A549 (cell line): Measurements from ENCODE around the gene RNASE7. TPM values are rescaled to one million over a fixed set of nuclear protein-coding genes. Genes with fewer than 3 reads are reported as not detected.

Experiments
- ATAC-seq, 2 experiments: fragments of 200-7000 bp in 1 of 2; fragments of >200 bp in 1 of 2; cut with Nextera tagmentation in 1 of 2; cut with Tn5 transposase in 1 of 2; 3 replicates each; pipeline versions ENCODE4 v1.8.0 to v1.9.1; 2018 to 2020; ENCODE audit warnings: mild to moderate bottlenecking in 1 of 2, moderate library complexity in 1 of 2
- CTCF ChIA-PET: fragments of 300-600 bp; sonication (Branson Sonifier 250); formaldehyde crosslinking; extraction: SDS; loops from one replicate; lab custom pipeline; 2021; ENCODE audit warnings: antibody characterized with exemption, inconsistent platforms; lab: Yijun Ruan, JAX
- POLR2A ChIA-PET: fragments of 350-600 bp; formaldehyde crosslinking; extraction: SDS; loops from one replicate; lab custom pipeline; 2021; ENCODE audit warnings: antibody characterized with exemption, inconsistent platforms; lab: Yijun Ruan, JAX
- DNase-seq, 2 experiments: peaks; one replicate each; pipeline versions ENCODE4 v3.0.0 to v3.0.0-alpha.2; 2011 to 2016; ENCODE audit warnings: low read depth in 1 of 2, low spot score in 1 of 2
- FAIRE-seq: peaks from 2 replicates; lab custom pipeline; 2011; peaks lifted over from hg19 to GRCh38; lab: Jason Lieb, UNC
- H3K27ac ChIP-seq, 2 experiments: fragments of >200 bp; sonication (Bioruptor Twin); formaldehyde crosslinking; 3 replicates each; pipeline ENCODE4 v1.5.1; 2016 to 2017
- H3K4me1 ChIP-seq: fragments of >200 bp; sonication (Bioruptor Twin); formaldehyde crosslinking; 3 replicates; pipeline ENCODE4 v1.6.1; 2016
- H3K4me2 ChIP-seq: fragments of >200 bp; sonication (Bioruptor Twin); formaldehyde crosslinking; 3 replicates; pipeline ENCODE4 v1.6.1; 2016
- H3K4me3 ChIP-seq: fragments of >200 bp; sonication (Bioruptor Twin); formaldehyde crosslinking; 3 replicates; pipeline ENCODE4 v1.5.1; 2016
- H3K9me3 ChIP-seq: fragments of >200 bp; sonication (Bioruptor Twin); formaldehyde crosslinking; 3 replicates; pipeline ENCODE4 v1.6.1; 2016
- ATOH8 ChIP-seq: fragments of 250-450 bp; sonication (Bioruptor Pico); IDR thresholded peaks from 2 replicates; pipeline ENCODE4 v1.5.0; 2020; ENCODE audit warnings: low read depth, mild to moderate bottlenecking, moderate library complexity
- CBX2 ChIP-seq: fragments of 200-600 bp; sonication (generic); IDR thresholded peaks from 2 replicates; pipeline ENCODE4 v1.6.1; 2016; ENCODE audit warnings: low read depth, mild to moderate bottlenecking, borderline replicate concordance
- CHD4 ChIP-seq: fragments of 200-600 bp; sonication (generic); IDR thresholded peaks from 2 replicates; pipeline ENCODE4 v1.6.1; 2016; ENCODE audit warnings: antibody characterized with exemption, mild to moderate bottlenecking, borderline replicate concordance
- EHF ChIP-seq: fragments of 250-450 bp; sonication (Bioruptor Pico); IDR thresholded peaks from 2 replicates; pipeline ENCODE4 v1.5.0; 2020; ENCODE audit warnings: mild to moderate bottlenecking
- HOXB13 ChIP-seq: fragments of 250-450 bp; sonication (Bioruptor Pico); IDR thresholded peaks from 2 replicates; pipeline ENCODE4 v1.5.0; 2020; ENCODE audit warnings: low read depth, mild to moderate bottlenecking, moderate library complexity
- KDM1A ChIP-seq: fragments of 200-600 bp; sonication (generic); IDR thresholded peaks from 2 replicates; pipeline ENCODE4 v1.6.1; 2016; ENCODE audit warnings: low read depth, mild to moderate bottlenecking
- NFE2L2 ChIP-seq: fragments of 150-350 bp; conservative IDR thresholded peaks from 2 replicates; pipeline ENCODE4 v1.6.1; 2014; ENCODE audit warnings: low read length
- NR3C1 ChIP-seq: fragments of >200 bp; sonication (Bioruptor Twin); formaldehyde crosslinking; IDR thresholded peaks from 3 replicates; pipeline ENCODE4 v1.6.1; 2017
- POLR2A ChIP-seq: IDR thresholded peaks from 2 replicates; pipeline ENCODE4 v1.6.1; 2012; ENCODE audit warnings: mild to moderate bottlenecking, low read length
- POLR2AphosphoS2 ChIP-seq: conservative IDR thresholded peaks from 2 replicates; pipeline ENCODE4 v1.6.1; 2012; ENCODE audit warnings: low read length, improper control_type of control experiment, inconsistent platforms
- RAD21 ChIP-seq, 2 experiments: fragments of >200 bp in 1 of 2; sonication (Bioruptor Twin) in 1 of 2; formaldehyde crosslinking in 1 of 2; IDR thresholded peaks in 1 of 2; conservative IDR thresholded peaks in 1 of 2; 2 replicates in 1 of 2; 3 replicates in 1 of 2; pipeline ENCODE4 v1.6.1; 2012 to 2018; ENCODE audit warnings: inconsistent platforms in 1 of 2
- RFX5 ChIP-seq: fragments of 450-650 bp; IDR thresholded peaks from 2 replicates; pipeline ENCODE4 v1.7.1; 2014; ENCODE audit warnings: antibody characterized with exemption, mild to moderate bottlenecking, moderate library complexity
- SMC3 ChIP-seq: fragments of >200 bp; sonication (Bioruptor Twin); formaldehyde crosslinking; IDR thresholded peaks from 3 replicates; pipeline ENCODE4 v1.6.1; 2018; ENCODE audit warnings: inconsistent platforms
- SREBF2 ChIP-seq: fragments of 450-650 bp; IDR thresholded peaks from 2 replicates; pipeline ENCODE4 v1.6.1; 2014; ENCODE audit warnings: mild to moderate bottlenecking, moderate library complexity
- TFCP2L1 ChIP-seq: fragments of 250-450 bp; sonication (Bioruptor Pico); IDR thresholded peaks from 2 replicates; pipeline ENCODE4 v1.5.0; 2021; ENCODE audit warnings: mild to moderate bottlenecking
- TP53 ChIP-seq: fragments of 250-450 bp; sonication (Bioruptor Pico); IDR thresholded peaks from 2 replicates; pipeline ENCODE4 v1.5.0; 2021; ENCODE audit warnings: mild to moderate bottlenecking, moderate library complexity
- ZNF302 ChIP-seq: fragments of 250-450 bp; sonication (Bioruptor Pico); IDR thresholded peaks from 2 replicates; pipeline ENCODE4 v1.9.0; 2021; ENCODE audit warnings: inconsistent platforms, mild to moderate bottlenecking, moderate library complexity
- ZSCAN20 ChIP-seq: fragments of 250-450 bp; sonication (Bioruptor Pico); IDR thresholded peaks from 2 replicates; pipeline ENCODE4 v1.8.0; 2022; ENCODE audit warnings: mild to moderate bottlenecking, moderate library complexity
- WGBS: methylation state at CpG from one replicate; pipeline ENCODE4 v1.1.6; 2017; ENCODE audit errors: missing lambda C conversion rate; 5-methylcytosine and 5-hydroxymethylcytosine counted together
- polyA plus RNA-seq, 4 experiments: library from polyadenylated mRNA; depleted of rRNA in 3 of 4; stranded (reverse); fragments of >200 nt; fragmentation: RNase III in 1 of 4; extraction: RNeasy Plus Mini Kit Qiagen cat#74134 plus additional on column Dnase treatment in 1 of 4; gene quantifications; 2 replicates in 3 of 4; 3 replicates in 1 of 4; pipeline ENCODE4 v1.2.3, GENCODE V29; 2011 to 2017
- TF ChIP-seq, protein P1 (sequence below): fragments of 450-650 bp; IDR thresholded peaks from 2 replicates; pipeline ENCODE4 v1.6.1; 2014; ENCODE audit warnings: antibody characterized with exemption
- TF ChIP-seq, protein P2 (sequence below): IDR thresholded peaks from 2 replicates; pipeline ENCODE4 v1.6.1; 2012

RNASE7 gene
- polyA plus RNA-seq, 2 of the 4 experiments (the other 2 are of a cell fraction) = not detected

GRCh38 chr14:21083565-21084325, 41.6 kb downstream of the RNASE7 start:
- Histone ChIP-seq H3K4me1 (peaks cover 10% of the 10 kb centered on the region; the same call in 1 of the 3 replicates), H3K9me3 (no peaks in the 10 kb centered on the region), H3K27ac (no peak overlapping the region), H3K4me2 (no peak overlapping the region), H3K4me3 (no peak overlapping the region)
- no peak for FAIRE-seq
- ChIA-PET CTCF (interaction anchor here (1.1 to 15.5 kb wide), 10 partner anchors 8 to 72 kb away, joined by 3 to 369 read pairs (median 11); partner anchors contain the start of genes ARHGEF40, TMEM253 and ZNF219), POLR2A (interaction anchor here (0.6 kb wide), 1 partner anchor 268 kb away, joined by 3 read pairs; no protein-coding TSS in a partner anchor)
- no peak for TF ChIP-seq POLR2A
- no peak for TF ChIP-seq RAD21 (conservative IDR thresholded peaks at IDR 0.05 in 1 of 2, IDR thresholded peaks at IDR 0.05 in 1 of 2)
- TF ChIP-seq SMC3 = no peak
- no peak for TF ChIP-seq EHF (CRISPR knock-in tag)
- no peak for TF ChIP-seq SREBF2
- TF ChIP-seq RFX5 = no peak
- TF ChIP-seq, protein P1, sequence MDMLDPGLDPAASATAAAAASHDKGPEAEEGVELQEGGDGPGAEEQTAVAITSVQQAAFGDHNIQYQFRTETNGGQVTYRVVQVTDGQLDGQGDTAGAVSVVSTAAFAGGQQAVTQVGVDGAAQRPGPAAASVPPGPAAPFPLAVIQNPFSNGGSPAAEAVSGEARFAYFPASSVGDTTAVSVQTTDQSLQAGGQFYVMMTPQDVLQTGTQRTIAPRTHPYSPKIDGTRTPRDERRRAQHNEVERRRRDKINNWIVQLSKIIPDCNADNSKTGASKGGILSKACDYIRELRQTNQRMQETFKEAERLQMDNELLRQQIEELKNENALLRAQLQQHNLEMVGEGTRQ = no peak
- TF ChIP-seq CBX2 = no peak
- no peak for TF ChIP-seq TP53 (CRISPR knock-in tag)
- no peak for TF ChIP-seq CHD4
- no peak for TF ChIP-seq HOXB13 (CRISPR knock-in tag)
- no peak for TF ChIP-seq KDM1A
- TF ChIP-seq ZNF302 (CRISPR knock-in tag) = no peak
- TF ChIP-seq NFE2L2 = no peak
- no peak for TF ChIP-seq TFCP2L1 (CRISPR knock-in tag)
- TF ChIP-seq ZSCAN20 (CRISPR knock-in tag) = no peak
- no peak for TF ChIP-seq ATOH8 (CRISPR knock-in tag)
- TF ChIP-seq, protein P2, sequence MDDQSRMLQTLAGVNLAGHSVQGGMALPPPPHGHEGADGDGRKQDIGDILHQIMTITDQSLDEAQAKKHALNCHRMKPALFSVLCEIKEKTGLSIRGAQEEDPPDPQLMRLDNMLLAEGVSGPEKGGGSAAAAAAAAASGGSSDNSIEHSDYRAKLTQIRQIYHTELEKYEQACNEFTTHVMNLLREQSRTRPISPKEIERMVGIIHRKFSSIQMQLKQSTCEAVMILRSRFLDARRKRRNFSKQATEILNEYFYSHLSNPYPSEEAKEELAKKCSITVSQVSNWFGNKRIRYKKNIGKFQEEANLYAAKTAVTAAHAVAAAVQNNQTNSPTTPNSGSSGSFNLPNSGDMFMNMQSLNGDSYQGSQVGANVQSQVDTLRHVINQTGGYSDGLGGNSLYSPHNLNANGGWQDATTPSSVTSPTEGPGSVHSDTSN = no peak
- TF ChIP-seq POLR2AphosphoS2 = no peak
- DNase-seq = no peak
- ATAC-seq = no peak
- WGBS = 83% methylated on average over 7 of the region's 11 CpGs

- DNase-seq = no peak
- FAIRE-seq = no peak
- Histone ChIP-seq H3K27ac (no peak overlapping the region), H3K4me1 (peaks cover 17% of the 10 kb centered on the region; the same call in 1 of the 3 replicates), H3K9me3 (no peaks in the 10 kb centered on the region), H3K4me3 (no peak overlapping the region), H3K4me2 (no peak overlapping the region)
- ChIA-PET CTCF (interaction anchor here (1.2 to 15.5 kb wide), 8 partner anchors 8 to 72 kb away, joined by 3 to 369 read pairs (median 22); partner anchors contain the start of genes ARHGEF40, TMEM253 and ZNF219), POLR2A (no interaction called here)
- 78% methylated on average over 2 of the region's 2 CpGs for WGBS
- TF ChIP-seq KDM1A (no peak), HOXB13 (CRISPR knock-in tag) (no peak), NR3C1 (no peak), RAD21 (conservative IDR thresholded peaks at IDR 0.05 in 1 of 2, IDR thresholded peaks at IDR 0.05 in 1 of 2) (no peak)
- ATAC-seq = no peak
These were observed 42.2 kb downstream of the RNASE7 start for GRCh38 chr14:21084396-21084795.
